ENCODE measurements around the gene CTR9.
A peak's percentile ranks its signal among the peaks of the same experiment; 100 is the strongest.

Gene CTR9

DNA sequence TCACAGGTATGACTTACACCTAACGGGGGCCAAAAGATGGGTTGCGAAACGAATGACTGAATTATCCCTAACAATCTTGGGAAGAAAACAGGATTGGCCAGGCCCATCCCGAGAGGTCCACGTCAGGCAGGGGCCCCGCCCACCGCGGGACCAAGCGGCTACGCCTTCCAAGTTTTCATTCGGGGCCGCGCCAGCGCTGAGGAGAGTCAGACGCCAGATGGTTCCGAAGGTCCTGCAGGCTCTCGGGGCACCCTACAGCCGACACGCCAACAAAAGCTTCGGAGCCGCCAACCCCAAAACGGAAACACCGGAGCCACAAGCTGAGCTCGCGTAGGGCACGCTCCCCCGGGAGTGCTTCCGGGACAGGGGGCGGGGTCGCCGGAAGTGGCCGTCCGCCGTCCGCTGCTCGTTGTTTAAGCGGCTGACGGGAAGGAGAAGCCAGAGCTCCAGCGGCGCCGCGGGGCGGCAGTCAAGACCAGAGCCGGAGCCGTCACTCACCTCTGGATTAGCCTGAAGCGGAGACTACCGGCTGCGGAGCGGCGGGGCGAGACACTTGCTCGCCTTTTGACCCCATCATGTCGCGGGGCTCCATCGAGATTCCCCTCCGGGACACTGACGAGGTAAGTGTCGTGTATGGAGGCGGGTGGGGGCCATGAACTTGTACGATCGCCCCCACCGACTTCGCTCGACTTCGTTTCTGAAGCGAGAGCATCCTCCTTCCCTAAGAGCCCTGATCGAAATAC, at the start of gene CTR9:
Gene CTR9 (plus strand): TSS at position 409 of the 743 bp plus-strand sequence. CDS start 167 bp downstream, at position 576.
- DNase-seq = peak; percentile 86

DNA sequence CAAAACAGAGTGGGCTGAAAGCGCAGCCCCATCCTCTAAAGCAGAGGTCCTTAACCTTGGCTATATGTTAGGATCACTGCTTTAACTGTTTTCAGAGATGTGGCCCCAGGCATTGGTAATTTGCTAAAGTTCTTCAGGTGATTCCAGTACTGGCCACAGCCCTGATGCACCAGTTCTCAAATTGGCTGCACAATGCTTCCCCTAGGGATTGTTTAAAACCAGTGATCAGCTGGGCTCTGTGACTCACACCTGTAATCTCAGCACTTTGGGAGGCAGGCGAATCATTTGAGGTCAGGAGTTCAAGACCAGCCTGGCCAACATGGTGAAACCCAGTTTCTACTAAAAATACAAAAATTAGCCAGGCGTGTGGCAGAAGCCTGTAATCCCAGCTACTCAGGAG, 49.1 kb upstream of the CTR9 start:
- DNase-seq = no peak

DNA sequence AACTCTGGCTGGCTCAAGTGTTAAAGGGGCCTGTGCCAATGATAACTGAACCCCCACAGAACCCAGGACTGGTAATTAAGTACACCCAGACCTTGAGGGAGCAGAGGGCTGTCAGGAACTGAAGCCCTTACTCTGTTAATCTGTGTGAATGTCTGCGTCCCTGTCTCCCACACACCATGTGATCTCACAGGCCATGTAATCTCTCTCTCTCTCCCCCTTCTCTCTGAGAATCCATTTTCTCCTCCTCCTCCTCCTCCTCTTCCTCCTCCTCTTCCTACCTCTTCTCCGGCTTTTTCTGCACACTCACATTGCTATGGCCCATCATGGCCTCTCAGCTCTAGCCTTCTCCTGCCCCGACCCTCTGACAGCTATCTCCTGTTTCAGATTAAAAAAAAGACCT, 42.9 kb upstream of the CTR9 start:
- no peak for DNase-seq

DNA sequence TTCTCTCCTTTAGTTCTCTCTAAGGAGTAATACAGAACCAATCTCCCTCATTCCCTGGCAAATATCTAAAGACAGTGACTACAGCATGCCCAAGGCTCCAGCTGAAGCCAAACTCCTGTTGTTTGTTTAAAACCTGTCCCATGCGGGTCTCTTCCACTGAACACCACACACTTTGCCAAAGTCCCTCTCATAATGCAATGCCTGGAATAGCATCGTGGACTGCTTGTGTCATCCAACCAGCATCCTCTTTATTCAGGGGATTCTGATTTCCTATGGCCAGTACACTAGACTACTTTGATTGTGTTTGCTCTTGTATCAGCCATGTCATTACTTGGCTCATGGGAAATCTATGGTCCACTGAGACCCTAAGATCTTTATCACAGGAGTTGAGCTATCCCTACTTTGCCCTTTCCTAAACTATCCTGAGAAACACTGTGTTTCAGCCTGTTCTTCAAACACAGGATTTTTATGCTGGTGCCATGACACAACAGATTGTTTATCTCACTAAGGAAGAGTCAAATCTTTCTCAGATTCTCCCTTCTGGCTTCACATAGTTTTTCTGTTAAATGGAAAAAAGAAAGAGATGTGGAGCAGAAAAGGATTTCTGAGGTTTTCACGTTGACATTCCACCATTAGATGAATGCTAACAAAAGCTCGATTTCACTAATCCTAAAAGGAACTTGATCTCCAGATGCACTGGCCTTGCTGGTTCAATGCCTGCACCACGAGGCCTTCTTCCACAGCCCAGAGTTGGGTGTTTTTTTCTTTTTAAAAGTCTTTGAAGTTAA, 41.6 kb upstream of the CTR9 start:
- DNase-seq = no peak

DNA sequence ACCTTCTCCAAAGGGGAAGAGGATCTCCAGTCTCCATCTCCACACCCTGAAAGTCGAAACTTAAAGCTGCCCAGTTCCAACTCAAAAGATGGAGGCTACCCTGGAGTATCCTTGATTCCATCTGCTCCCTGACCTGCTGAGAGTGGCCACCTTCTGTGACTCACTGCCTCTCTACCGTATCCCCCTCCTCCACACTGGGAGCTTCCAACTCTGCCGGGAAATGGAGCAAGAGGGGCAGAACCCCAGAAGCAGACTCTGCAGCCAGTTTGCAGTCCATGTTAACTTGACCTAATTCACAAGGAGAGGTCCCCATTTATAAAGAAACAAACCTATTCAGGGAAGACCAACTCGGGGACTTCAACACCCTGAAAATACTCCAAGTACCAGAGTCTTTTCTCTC, 35.5 kb upstream of the CTR9 start:
- no peak for DNase-seq

DNA sequence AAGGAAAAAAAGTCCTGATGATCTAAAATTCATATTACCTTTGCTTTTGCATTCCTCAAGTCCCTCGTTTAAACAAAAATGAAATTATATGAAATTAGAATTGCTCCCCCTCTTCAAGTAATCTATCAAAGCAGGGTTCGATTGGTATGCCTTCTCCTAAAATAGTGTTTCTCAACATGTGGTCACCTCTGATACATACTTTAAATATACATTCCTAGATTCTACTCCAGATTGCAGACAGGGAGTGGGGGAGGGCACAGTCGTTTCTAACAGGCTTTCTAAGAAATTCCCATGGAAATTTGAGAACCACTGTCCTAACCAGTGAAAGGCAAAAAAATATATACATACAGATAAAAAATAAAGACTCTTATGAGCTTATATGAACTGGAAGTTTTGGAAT, 34.9 kb upstream of the CTR9 start:
- DNase-seq = no peak

DNA sequence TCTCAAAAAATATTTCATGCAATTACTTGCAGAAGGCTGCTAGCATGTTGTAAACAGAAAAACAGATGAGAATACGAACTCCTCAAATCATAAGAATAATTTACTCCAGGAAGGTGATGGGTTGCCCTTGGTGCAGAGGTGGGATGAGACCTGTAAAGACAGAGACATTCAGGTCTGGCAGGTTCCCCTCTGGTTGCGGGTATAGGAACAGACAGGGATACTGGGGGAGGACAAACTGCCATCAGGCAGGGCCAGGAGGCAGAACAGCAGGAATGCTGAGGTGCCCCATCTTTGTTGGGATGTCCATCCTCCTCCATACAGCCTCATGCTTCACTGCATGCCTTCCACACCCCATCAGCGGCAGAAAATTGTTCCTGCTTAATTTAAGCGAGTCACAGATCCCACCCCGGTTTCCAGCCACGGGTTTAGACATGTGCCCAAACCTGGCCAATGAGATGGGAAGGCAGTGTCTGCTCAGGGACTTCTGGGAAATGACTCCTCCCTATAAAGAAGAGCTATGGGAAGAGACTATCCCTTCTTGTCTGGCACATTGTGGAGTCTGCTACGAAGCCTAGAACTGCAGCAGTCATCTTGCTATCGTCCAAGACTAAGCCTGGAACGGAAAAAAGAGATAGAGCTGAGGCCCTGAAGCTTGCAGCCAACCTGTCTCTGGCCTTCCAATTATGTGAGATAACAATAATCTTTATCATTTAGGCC, 34.3 kb upstream of the CTR9 start:
- DNase-seq = no peak

DNA sequence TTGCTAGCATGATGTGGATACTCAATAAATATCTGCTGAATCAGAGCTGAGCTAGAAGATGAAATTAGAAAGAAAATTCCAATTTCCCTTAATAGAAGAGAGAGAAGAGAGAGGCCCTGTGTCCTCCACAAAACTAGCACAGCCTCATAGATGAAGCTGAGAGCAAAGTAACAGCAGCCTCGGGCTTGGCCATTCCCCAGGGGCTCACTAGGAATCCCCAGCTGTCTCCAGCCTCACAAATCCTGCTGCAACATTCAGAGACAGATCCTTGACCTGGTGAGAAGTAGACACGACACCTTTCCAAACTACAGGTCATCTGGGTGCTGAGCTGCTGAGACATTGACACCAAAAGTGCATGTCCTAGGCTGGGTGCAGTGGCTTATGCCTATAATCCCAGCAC, 31.4 kb upstream of the CTR9 start:
- no peak for DNase-seq

DNA sequence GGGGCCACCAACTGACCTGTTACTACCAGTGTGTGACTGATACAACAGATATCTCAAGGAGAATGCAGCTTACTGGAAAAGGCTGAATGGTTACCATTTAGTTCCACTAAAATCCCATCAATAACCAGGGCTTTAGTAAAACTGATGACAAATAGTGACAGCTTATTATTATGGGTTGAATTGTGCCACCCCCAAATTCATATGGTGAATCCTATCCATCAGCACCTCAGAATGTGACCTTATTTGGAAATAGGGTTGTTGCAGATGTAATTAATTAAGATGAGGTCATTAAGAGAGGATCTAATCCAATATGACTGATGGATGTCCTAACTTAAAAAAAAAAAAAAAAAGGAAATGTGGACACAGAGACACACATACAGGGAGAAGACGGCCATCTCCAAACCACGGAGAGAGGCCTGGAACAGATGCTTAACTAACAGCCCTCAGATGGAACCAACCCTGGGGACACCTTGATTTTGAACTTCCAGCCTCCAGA, 30.1 kb upstream of the CTR9 start:
- DNase-seq = no peak

DNA sequence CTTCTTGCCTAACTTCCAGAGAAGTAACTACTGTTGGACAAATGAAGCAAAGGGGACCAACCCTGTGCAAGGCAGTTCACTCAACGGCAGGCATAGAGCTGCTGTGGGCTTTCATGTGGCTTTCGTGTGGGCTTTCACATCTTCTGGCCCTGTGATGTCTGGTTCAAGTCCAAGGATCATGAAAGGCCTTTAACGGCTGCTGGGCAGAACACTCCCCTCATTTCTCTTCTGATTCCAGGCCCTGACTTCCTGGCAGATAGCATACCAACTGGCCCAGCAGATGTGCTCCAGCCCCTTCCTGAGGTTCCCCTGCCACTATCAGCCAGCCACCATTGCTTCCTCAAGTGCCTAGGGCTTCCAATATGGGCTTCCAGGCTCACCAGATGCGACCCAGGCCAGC, 28.7 kb upstream of the CTR9 start:
- DNase-seq = peak; percentile 89

DNA sequence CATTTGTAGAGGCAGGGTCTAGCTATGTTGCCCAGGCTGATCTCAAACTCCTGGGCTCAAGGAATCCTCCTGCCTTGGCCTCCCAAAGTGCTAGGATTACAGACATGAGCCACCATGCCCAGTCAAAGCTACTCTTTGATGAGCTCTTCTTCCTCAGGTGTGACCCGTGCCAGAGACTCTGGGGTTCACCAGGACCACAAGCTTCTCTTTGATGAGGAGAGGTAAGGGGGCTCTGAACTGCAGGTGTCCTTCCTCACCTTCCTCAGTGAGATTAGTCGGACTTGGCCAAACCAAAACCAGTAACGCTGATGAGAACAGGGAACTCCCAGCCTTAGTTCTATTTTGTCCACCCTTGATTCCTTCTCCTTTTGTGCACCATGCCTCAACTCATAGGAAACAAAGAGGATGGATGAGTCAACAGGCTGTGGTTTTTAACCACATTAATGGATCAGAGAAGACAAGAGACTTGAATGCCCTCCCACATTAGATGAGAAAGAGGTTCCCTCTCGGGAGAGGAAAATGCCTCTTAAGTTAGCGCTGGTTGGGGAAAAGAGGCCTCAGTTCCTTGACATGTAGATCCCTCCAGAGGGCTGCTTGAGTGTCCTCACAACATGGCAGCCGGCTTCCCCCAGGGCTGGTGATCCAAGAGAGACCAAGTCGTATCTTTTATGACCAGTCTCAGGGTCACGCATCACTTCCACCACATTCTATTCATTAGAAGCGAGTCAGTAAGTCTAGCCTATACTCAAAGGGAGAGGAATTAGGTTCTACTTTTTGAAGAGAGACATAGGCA, 25.7 kb upstream of the CTR9 start:
- peak; percentile 71 for DNase-seq

DNA sequence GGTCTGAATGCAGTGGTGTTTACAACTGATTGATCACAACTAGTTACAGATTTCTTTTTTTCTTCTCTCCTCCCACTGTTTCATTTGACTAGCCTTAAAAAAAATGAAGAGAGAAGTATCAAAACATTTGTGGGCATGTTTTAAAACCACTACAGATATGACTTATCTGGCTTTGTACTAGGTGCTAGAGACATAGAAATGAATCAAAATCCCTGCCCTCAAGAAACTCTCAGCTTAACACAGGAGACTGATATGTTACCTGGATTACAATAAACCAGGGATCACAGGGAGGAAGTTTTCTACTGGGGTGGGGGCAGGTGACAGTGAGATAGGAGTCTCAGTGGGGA, 25.2 kb upstream of the CTR9 start:
- DNase-seq = no peak

DNA sequence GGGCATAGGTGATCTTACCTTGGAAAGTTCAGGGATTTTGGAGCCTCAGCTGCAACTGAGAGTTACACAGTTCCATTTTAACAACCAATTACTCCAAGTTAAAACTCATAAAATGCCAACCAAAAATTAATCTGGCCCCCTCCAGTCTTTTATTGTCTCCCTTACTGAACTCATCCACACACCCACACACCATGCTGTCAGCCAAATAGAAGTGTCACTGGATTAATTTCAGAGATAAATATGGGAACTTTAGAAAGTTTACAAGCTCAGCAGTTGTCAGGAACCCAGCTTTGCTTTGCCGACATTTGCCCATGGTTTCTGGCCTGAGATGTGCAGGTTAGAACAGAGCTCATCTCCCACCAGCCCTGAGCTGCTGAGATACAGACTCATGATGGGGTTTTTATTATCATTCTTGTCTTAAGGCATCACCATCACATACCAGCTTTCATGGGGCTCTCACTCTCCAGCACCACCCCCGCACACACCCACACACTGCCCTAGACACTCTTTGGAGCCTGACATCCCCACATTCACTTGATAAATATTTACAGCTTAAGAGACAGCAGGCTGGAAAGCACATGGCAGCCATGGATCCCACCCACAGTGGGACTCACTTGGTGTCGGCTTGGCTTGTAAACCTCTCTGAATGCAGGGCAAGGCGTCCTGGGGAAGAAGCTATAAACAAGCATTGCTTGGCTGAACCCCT, 23.7 kb upstream of the CTR9 start:
- no peak for DNase-seq

DNA sequence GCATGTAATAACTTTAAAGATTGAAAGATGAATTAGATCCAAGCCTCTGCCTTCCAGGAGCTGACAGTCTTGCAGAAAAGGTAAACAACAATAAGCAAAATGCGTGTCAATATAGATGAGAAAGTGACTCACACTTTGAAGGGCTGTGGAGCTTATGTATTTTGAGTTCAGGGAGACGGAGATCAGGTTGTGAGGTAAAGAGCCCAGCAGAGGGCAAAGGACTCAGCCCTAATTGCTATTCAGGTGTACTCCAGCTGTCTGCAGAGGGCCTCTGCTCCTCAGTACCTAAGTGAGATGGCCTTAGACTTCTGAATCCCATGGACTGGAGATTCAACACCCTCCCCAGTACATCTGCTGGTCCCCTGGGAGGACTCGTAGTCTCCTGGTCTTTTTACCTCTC, 22.9 kb upstream of the CTR9 start:
- no peak for DNase-seq

DNA sequence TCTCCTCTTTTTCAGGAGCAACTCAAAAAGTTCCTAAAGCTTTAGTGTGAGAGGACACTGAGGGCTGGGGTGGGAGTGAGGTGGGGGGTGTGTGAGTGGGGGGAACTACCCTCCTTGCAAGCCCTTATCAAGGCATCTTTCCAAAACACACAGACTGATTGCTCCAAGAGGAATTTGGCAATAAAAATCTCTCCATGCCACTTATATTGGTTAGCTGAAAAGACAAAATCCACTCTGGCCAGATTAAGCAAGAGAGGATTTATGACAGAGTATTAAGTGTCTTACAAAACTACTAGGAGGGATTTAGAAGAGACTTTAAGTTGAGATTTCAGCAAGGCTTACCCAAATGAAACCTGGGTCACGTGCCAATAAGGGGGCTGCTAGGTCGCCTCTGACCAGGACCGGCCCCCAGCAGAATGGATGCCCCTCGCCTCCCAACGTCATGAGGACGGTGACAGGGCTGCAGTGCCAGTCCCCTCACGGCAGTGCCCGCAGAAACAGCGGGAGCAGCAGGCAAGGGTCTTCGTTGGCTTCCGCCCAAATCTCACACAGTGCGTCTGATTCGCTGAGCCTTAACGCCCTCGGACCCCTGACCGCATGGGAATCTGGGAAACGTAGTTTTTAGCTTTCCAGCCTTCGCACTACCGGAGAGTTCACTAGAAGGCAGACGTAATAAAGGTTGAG, 22.1 kb upstream of the CTR9 start:
- no peak for DNase-seq

DNA sequence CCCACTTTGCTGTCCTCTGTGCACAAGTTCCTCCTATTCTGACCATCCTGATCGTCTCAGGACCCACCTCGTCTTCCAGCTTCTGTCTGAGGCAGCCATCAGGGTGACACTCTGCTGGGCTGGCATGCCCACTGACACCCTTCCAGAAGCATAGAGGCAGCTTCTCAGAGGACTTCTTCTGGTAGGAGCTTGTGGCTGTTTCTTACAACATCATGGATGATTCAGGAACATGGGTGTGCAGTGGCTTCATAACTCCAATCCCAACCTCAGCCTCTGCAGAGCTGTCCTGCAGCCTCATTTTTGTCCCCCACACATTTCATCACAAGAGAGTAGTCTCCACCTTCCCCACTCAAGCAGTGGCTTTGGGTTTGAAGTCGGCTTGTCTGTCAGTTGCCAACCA, 20.9 kb upstream of the CTR9 start:
- DNase-seq = no peak

DNA sequence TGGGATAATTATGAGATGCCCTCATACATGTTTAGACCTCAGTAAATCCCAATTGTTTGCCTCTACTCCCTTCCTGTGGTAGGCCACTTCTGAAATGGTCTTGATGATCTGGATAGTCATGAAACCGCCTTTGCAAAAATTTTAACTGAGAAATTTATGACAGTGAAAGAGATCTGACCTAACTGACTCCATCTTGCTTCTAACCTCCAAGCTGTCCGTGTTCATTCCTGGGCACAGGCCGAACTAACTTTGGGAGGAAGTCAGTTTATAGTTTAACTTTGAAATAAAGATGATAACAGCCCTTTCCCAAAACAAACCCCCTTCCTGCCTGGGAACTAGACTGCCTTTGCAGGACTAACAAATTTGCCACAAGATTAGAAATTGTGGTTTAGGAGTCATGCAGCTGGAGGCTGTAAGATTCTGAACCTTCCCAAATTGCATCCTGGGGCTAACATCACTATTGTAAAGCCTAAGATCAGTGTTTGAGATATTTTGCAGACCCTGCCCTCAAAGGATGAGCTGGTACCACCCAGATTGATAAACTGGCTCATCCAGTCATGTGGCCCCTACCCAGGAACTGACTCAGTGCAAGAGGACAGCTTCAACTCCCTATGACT, 19.9 kb upstream of the CTR9 start:
- no peak for DNase-seq

DNA sequence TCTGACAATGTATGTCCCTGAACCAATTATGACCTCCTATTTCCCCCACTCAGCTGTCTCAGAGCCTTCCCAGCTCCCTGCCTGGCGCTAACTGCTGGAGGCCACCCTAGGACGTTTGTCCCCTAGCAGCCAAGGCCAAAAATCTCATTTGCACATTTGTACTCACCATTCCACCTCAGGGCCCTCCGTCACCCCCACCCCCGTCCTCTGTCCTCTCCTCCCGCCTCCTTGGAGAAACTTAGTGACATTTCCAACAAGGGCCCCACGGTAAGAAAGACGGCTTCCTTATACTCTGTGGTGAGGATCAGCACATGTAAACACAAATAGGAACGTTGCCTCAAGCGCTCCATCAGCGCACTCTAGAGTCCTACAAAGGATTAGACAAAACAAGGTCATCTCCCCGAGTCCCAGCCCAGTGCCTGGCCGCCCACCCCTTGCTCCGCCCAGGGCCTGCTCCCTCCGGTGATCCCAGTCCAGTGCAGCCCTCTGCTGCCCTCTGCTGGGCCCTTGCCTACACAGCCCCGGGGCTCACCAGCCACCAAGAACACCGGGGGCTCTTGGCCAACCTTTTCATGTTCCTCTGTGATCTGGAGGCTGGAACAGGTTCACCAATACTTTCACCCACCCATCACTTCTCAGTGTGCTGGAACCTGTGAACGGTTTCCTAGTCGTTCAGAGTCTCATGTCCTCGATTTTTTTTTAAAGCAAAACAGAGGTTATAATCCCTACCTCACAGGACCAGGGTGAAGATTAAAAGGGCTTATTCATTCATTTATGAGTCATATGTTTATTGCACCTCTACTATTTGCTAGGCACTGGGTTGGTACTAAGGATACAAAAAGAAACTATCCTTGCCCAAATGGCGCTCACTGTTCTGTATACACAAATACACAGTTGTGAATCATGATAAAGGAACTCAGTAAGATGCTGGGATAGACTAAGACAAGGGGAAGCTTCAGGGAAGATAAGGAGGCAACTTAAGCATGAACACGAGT, 15.3 kb upstream of the CTR9 start:
- DNase-seq = peak; percentile 90

DNA sequence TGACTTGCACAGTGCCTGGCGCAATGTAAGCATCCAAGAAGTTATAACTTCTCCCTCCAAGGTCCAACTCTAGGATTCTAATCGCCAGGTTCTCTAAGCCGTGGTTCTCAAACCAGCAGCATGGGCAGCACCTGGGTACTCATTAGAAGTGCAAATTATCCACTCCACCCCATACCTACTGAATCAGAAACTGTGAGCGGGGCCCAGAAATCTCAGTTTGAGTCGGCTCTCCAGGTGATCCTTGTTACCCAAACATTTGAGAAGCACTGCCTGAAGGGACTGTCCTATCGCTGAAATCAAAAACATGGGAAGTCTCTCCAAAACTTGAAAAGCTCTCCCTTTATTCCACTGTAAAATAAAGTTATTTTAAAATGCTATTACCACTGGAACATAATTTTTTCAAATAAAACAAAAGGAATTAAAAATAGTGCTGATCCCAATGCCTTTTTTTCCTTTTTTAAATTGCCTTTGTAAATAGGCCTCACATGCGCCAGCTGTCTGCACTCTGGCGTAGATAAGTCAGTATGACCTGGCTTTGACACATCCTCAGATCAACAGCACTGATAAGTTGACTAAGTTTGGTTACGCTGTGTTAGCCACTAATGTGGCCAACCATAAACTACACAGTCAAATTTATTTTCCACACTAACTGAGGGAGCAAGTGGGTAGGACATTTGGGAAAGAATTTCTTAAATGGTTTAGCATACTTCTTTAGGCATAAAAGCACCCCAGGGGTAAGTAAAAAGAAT, 8.4 kb upstream of the CTR9 start:
- no peak for DNase-seq
